ENCODE data around the gene WWOX. TPM values are rescaled to one million over a fixed set of nuclear protein-coding genes. Genes with fewer than 3 reads are reported as not detected.
A peak's percentile ranks its signal among the peaks of the same experiment; 100 is the strongest.
"Not testable (repeated sequence)": the region's sequence is repeated elsewhere in the genome, so short reads cannot be mapped to it uniquely, and the experiment has no call there.

The WWOX gene
- total RNA-seq, 1 donor from 2014 or later: 18.6 TPM

- no peak overlapping the region for H3K4me3 Mint-ChIP-seq (ENCODE audit: unreplicated experiment)
- peaks cover 5% of the 10 kb centered on the region for H3K4me1 Mint-ChIP-seq (ENCODE audit: unreplicated experiment)
- DNase-seq (ENCODE audit: low spot score): no peak
- H3K9me3 Mint-ChIP-seq (ENCODE audit: unreplicated experiment): no peaks in the 10 kb centered on the region
- H3K27me3 Mint-ChIP-seq (ENCODE audit: unreplicated experiment): peaks cover 2% of the 10 kb centered on the region
- no peak overlapping the region for H3K27ac Mint-ChIP-seq (ENCODE audit: unreplicated experiment)
- no peaks in the 10 kb centered on the region for H3K36me3 Mint-ChIP-seq (ENCODE audit: low read depth, unreplicated experiment)
- no peak for TF ChIP-seq CTCF (IDR thresholded peaks at IDR 0.05; ENCODE audit: unreplicated experiment)
Observed at GRCh38 chr16:78507576-78507975, 408.1 kb downstream of the WWOX start.

- Mint-ChIP-seq H3K36me3 (ENCODE audit: low read depth, unreplicated experiment) (no peaks in the 10 kb centered on the region), H3K27ac (ENCODE audit: unreplicated experiment) (no peak overlapping the region), H3K27me3 (ENCODE audit: unreplicated experiment) (peaks cover 2% of the 10 kb centered on the region), H3K9me3 (ENCODE audit: unreplicated experiment) (no peaks in the 10 kb centered on the region), H3K4me3 (ENCODE audit: unreplicated experiment) (no peak overlapping the region), H3K4me1 (ENCODE audit: unreplicated experiment) (peaks cover 3% of the 10 kb centered on the region)
- TF ChIP-seq CTCF (IDR thresholded peaks at IDR 0.05; ENCODE audit: unreplicated experiment): no peak
- DNase-seq (ENCODE audit: low spot score): no peak
Observed at GRCh38 chr16:78509965-78510364, 410.5 kb downstream of the WWOX start.

- Mint-ChIP-seq H3K4me1 (ENCODE audit: unreplicated experiment) (no peaks in the 10 kb centered on the region), H3K27ac (ENCODE audit: unreplicated experiment) (no peak overlapping the region), H3K36me3 (ENCODE audit: low read depth, unreplicated experiment) (no peaks in the 10 kb centered on the region), H3K9me3 (ENCODE audit: unreplicated experiment) (no peaks in the 10 kb centered on the region), H3K27me3 (ENCODE audit: unreplicated experiment) (peaks cover 2% of the 10 kb centered on the region), H3K4me3 (ENCODE audit: unreplicated experiment) (no peak overlapping the region)
- TF ChIP-seq CTCF (IDR thresholded peaks at IDR 0.05; ENCODE audit: unreplicated experiment): no peak
- no peak for DNase-seq (ENCODE audit: low spot score)
Observed at GRCh38 chr16:78510496-78510895, 411.0 kb downstream of the WWOX start.

- H3K27me3 Mint-ChIP-seq (ENCODE audit: unreplicated experiment): peaks cover 2% of the 10 kb centered on the region
- no peaks in the 10 kb centered on the region for H3K36me3 Mint-ChIP-seq (ENCODE audit: low read depth, unreplicated experiment)
- no peaks in the 10 kb centered on the region for H3K9me3 Mint-ChIP-seq (ENCODE audit: unreplicated experiment)
- no peak for TF ChIP-seq CTCF (IDR thresholded peaks at IDR 0.05; ENCODE audit: unreplicated experiment)
- no peak overlapping the region for H3K27ac Mint-ChIP-seq (ENCODE audit: unreplicated experiment)
- H3K4me1 Mint-ChIP-seq (ENCODE audit: unreplicated experiment): no peaks in the 10 kb centered on the region
- no peak overlapping the region for H3K4me3 Mint-ChIP-seq (ENCODE audit: unreplicated experiment)
- DNase-seq (ENCODE audit: low spot score): no peak
Observed at GRCh38 chr16:78513838-78514237, 414.4 kb downstream of the WWOX start.

GRCh38 chr16:78514888-78515287 is 415.4 kb downstream of the WWOX start:
- H3K4me1 Mint-ChIP-seq (ENCODE audit: unreplicated experiment); H3K27ac Mint-ChIP-seq (ENCODE audit: unreplicated experiment); H3K4me3 Mint-ChIP-seq (ENCODE audit: unreplicated experiment); H3K9me3 Mint-ChIP-seq (ENCODE audit: unreplicated experiment); H3K36me3 Mint-ChIP-seq (ENCODE audit: low read depth, unreplicated experiment); H3K27me3 Mint-ChIP-seq (ENCODE audit: unreplicated experiment); DNase-seq (ENCODE audit: low spot score): not testable (repeated sequence)
- TF ChIP-seq CTCF (IDR thresholded peaks at IDR 0.05; ENCODE audit: unreplicated experiment): peak; percentile 60
